Peyer's patch (tissue), 4 donors: Measurements from ENCODE around the gene TENT4A.

Source experiments
- POLR2A ChIP-seq, 2 donors: fragments of 450-650 bp; IDR thresholded peaks; one replicate each; pipeline ENCODE4 v1.5.1; 2017; ENCODE audit warnings: antibody characterized with exemption in 2 of 2, mild to moderate bottlenecking in 2 of 2, moderate library complexity in 2 of 2
- TF ChIP-seq, protein P1 (sequence below), 6 experiments: fragments of 450-650 bp in 4 of 6; fragments of 200-600 bp in 2 of 6; sonication (generic) in 1 of 6; IDR thresholded peaks; one replicate each; pipeline ENCODE4 v1.5.1; 2017 to 2019; ENCODE audit warnings: antibody characterized with exemption in 6 of 6, mild to moderate bottlenecking in 3 of 6, moderate library complexity in 1 of 6

DNA sequence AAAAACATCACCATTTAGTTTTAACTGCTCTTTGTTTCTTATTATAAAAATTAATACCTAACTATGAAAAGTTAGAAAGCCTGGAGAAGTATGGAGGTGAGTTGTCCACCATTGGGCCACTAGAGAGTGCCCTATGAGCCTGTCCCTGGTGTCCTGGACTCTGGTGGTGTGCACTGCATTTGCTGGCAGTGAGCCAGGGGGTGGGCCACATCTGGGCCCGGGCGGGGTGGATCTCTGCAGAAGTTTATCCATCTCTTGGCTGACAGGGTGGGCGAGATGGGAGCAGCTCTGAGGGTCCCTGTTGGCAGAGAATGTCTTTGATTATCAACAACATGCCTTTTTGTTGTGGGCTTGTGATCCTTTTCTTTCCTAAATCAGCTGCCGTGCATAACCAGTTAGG, 8.2 kb downstream of the TENT4A start:
- no peak for TF ChIP-seq POLR2A (IDR thresholded peaks at IDR 0.05)
- TF ChIP-seq, protein P1, sequence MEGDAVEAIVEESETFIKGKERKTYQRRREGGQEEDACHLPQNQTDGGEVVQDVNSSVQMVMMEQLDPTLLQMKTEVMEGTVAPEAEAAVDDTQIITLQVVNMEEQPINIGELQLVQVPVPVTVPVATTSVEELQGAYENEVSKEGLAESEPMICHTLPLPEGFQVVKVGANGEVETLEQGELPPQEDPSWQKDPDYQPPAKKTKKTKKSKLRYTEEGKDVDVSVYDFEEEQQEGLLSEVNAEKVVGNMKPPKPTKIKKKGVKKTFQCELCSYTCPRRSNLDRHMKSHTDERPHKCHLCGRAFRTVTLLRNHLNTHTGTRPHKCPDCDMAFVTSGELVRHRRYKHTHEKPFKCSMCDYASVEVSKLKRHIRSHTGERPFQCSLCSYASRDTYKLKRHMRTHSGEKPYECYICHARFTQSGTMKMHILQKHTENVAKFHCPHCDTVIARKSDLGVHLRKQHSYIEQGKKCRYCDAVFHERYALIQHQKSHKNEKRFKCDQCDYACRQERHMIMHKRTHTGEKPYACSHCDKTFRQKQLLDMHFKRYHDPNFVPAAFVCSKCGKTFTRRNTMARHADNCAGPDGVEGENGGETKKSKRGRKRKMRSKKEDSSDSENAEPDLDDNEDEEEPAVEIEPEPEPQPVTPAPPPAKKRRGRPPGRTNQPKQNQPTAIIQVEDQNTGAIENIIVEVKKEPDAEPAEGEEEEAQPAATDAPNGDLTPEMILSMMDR (IDR thresholded peaks at IDR 0.05) = no peak
